BLaER1 treated with 17β-estradiol and CSF1 and Interleukin-3, amounts not matched to agents 10 nM and 100 nM (cell line): ENCODE data around the gene AGPAT3.
"Not testable (repeated sequence)": the region's sequence is repeated elsewhere in the genome, so short reads cannot be mapped to it uniquely, and the experiment has no call there.

ENCODE experiments used
- H3K27ac ChIP-seq, 11 experiments: shearing (Covaris generic); formaldehyde crosslinking; 2 replicates each; pipeline ENCODE4 v1.8.1; 2022
- H3K27me3 ChIP-seq, 11 experiments: shearing (Covaris generic); formaldehyde crosslinking; 2 replicates each; pipeline ENCODE4 v1.8.1; 2022
- H3K36me3 ChIP-seq, 11 experiments: shearing (Covaris generic); formaldehyde crosslinking; 2 replicates each; pipeline ENCODE4 v1.8.1; 2022
- H3K4me1 ChIP-seq, 10 experiments: shearing (Covaris generic); formaldehyde crosslinking; 2 replicates each; pipeline ENCODE4 v1.8.1; 2022
- H3K4me2 ChIP-seq, 11 experiments: shearing (Covaris generic); formaldehyde crosslinking; 2 replicates each; pipeline ENCODE4 v1.8.1; 2022
- H3K4me3 ChIP-seq, 10 experiments: shearing (Covaris generic); formaldehyde crosslinking; 2 replicates each; pipeline ENCODE4 v1.8.1; 2022
- H3K9ac ChIP-seq, 11 experiments: shearing (Covaris generic); formaldehyde crosslinking; 2 replicates each; pipeline ENCODE4 v1.8.1; 2022
- H3K9me3 ChIP-seq, 11 experiments: shearing (Covaris generic); formaldehyde crosslinking; replicated peaks in 1 of 11; 2 replicates each; pipeline ENCODE4 v1.8.1; 2022
- H4K20me1 ChIP-seq, 11 experiments: shearing (Covaris generic); formaldehyde crosslinking; 2 replicates each; pipeline ENCODE4 v1.8.1; 2022
- Cebpa-rat ChIP-seq, 11 experiments: shearing (Covaris generic); IDR thresholded peaks; 2 replicates each; pipeline ENCODE4 v1.8.1; 2022

Gene AGPAT3

DNA sequence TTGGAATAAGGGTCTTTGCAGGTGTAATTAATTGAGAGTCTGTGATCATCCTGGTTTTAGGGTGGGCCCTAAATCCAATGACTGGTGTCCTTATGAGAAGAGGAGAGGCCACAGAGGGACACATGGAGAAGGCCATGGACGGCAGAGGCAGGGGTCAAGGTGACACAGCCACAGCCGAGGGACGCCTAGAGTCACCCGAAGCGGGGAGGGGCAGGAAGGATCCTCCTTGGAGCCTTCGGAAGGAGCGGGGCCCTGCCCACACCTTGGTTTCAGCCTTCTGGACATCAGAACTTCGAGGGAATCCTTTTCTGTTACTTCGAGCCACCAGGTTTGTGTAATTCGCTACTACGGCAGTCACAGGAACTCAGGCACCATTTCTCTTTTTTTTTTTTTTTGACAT is 44.6 kb upstream of the AGPAT3 start:
- H3K27me3 ChIP-seq, result no peaks in the 10 kb centered on the region
- TF ChIP-seq Cebpa-rat (IDR thresholded peaks at IDR 0.05), result no peak
- peaks cover 0 to 14% (median 0%) of the 10 kb centered on the region in 11 experiments; a peak in 3 of 22 replicates for H4K20me1 ChIP-seq
- H3K4me2 ChIP-seq, result peak overlapping the region in 4 of 11 experiments; percentile 78 to 92 (median 88); a peak in 7 of 22 replicates
- no peak overlapping the region for H3K9ac ChIP-seq
- no peak overlapping the region for H3K4me3 ChIP-seq
- H3K27ac ChIP-seq, result no peak overlapping the region
- H3K4me1 ChIP-seq, result peaks cover 24 to 76% (median 67%) of the 10 kb centered on the region in 10 experiments
- peaks cover 0 to 40% (median 18%) of the 10 kb centered on the region in 11 experiments; a peak in 16 of 22 replicates for H3K9me3 ChIP-seq
- H3K36me3 ChIP-seq, result peaks cover 0 to 18% (median 0%) of the 10 kb centered on the region in 11 experiments; a peak in 4 of 22 replicates

DNA sequence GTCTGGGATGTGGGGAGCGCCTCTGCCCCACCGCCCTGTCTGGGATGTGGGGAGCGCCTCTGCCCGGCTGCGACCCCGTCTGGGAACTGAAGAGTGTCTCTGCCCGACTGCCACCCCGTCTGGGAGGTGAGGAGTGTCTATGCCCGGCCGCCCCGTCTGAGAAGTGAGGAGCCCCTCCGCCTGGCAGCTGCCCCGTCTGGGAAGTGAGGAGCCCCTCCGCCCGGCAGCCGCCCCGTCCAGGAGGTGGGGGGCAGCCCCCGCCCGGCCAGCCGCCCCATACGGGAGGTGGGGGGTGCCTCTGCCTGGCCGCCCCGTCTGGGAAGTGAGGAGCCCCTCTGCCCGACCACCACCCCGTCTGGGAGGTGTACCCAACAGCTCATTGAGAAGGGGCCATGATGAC is 42.9 kb upstream of the AGPAT3 start:
- not testable (repeated sequence) for H3K27me3 ChIP-seq, H3K4me2 ChIP-seq, H4K20me1 ChIP-seq, H3K4me3 ChIP-seq, H3K27ac ChIP-seq, H3K9ac ChIP-seq
- Histone ChIP-seq H3K36me3 (peaks cover 0 to 18% (median 0%) of the 10 kb centered on the region in 11 experiments; a peak in 4 of 22 replicates), H3K9me3 (peaks cover 0 to 40% (median 18%) of the 10 kb centered on the region in 11 experiments; a peak in 16 of 22 replicates), H3K4me1 (peaks cover 11 to 76% (median 56%) of the 10 kb centered on the region in 10 experiments)

DNA sequence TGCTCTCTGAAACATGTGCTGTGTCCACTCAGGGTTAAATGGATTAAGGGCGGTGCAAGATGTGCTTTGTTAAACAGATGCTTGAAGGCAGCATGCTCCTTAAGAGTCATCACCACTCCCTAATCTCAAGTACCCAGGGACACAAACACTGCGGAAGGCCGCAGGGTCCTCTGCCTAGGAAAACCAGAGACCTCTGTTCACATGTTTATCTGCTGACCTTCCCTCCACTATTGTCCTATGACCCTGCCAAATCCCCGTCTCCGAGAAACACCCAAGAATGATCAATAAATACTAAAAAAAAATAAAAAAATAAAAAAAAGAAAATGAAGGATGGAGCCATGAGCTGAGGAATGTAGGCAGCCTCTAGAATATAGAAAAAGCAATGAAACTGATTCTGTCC is 42.3 kb upstream of the AGPAT3 start:
- Histone ChIP-seq H3K4me1 (peaks cover 5 to 74% (median 51%) of the 10 kb centered on the region in 10 experiments), H3K9me3 (peaks cover 0 to 40% (median 18%) of the 10 kb centered on the region in 11 experiments; a peak in 16 of 22 replicates), H3K36me3 (peaks cover 0 to 18% (median 0%) of the 10 kb centered on the region in 11 experiments; a peak in 4 of 22 replicates)
- not testable (repeated sequence) for H3K9ac ChIP-seq, H3K4me2 ChIP-seq, H3K4me3 ChIP-seq, H4K20me1 ChIP-seq, H3K27ac ChIP-seq, H3K27me3 ChIP-seq

DNA sequence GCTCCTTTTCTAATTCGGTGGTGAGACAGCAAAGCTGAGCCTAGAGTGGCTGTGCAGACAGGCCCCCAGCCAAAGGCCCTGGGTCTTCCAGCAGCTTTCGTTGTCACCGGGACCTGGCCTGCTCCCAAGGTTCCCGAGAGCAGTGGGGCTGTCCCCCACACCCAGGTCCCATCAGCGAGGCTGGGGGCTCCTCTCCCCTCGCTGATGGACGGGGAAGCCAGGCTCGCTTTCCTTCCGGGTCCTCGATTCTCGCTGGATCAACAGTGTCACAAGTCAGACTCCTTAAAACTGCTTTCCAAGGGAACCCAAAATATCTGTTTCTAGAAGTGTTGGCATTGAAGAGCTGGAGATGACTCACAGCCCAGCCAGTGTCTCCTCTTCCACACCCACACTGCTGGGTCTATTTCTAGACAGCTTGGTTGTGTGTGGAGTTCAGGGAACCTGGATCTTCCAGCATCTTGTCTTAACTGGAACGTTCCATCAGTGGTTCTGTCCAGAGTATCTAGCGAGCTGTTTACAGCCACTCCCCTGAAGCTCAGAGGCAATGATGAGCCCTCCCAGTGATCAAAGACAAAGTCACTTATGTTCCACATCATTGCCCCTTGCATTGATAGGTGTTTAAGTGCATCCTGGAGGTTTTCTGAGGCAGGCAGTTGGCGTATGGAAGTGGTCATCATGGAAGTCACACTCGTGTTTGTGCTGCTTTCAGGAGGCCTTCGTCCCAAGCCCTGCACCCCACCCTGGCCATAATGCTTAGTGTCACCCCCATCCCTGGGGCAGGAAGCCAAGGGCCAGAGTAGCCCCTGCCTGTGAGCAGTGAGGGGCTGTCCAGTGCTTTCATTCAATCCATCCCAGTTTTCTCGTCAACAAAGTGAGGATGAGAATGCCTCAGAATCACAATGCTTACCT is 40.4 kb upstream of the AGPAT3 start:
- Histone ChIP-seq H3K27me3 (no peaks in the 10 kb centered on the region), H3K4me3 (no peak overlapping the region), H3K9me3 (peaks cover 0 to 26% (median 12%) of the 10 kb centered on the region in 11 experiments; a peak in 11 of 22 replicates), H3K9ac (peak overlapping the region in 4 of 11 experiments; percentile 33 to 44 (median 40); a peak in 6 of 22 replicates), H3K27ac (peak overlapping the region in 7 of 11 experiments; percentile 5 to 41 (median 26); a peak in 6 of 22 replicates), H4K20me1 (no peaks in the 10 kb centered on the region), H3K4me2 (peak overlapping the region in 10 of 11 experiments; percentile 7 to 84 (median 64); a peak in 17 of 22 replicates), H3K36me3 (peaks cover 0 to 16% (median 0%) of the 10 kb centered on the region in 11 experiments; a peak in 4 of 22 replicates), H3K4me1 (peaks cover 0 to 56% (median 34%) of the 10 kb centered on the region in 10 experiments; a peak in 18 of 20 replicates)
- no peak for TF ChIP-seq Cebpa-rat (IDR thresholded peaks at IDR 0.05)

DNA sequence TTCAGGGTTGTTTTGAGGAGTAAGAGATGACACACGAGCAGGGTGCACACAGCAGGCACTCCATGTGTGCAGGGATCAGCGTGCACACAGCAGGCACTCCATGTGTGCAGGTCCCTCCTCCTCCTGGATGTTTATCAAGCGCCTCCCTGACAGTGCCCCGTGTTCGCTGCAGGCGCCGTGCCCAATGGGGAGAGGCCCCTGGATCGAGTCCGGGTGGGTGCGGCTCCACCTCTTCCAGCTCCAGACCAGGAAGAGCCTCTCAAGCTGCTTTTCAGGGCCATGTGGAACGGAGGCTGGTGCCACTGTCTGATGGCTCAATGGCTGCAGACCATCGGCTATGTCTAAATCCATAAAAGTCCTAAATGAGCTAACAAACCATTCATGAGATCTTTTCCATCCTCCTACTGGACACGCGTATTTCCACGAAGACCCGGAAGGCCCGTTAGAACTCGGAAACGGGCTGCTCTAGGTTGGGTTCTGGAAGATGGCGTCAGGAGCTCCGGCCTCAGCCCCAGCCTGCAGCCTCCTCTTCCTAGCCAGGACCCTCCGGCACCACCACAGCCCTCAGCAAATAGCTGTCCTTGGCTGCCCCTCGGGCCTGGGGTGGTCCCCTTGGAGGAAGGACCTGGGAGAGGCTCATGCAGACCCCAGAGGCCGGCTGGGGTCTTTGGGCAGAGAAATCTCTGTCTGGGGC is 39.6 kb upstream of the AGPAT3 start:
- no peak overlapping the region for H3K9ac ChIP-seq
- H3K4me3 ChIP-seq, result no peak overlapping the region
- H3K4me1 ChIP-seq, result peaks cover 0 to 53% (median 29%) of the 10 kb centered on the region in 10 experiments; a peak in 18 of 20 replicates
- no peak for TF ChIP-seq Cebpa-rat (IDR thresholded peaks at IDR 0.05)
- no peak overlapping the region for H3K27ac ChIP-seq
- peaks cover 0 to 18% (median 8%) of the 10 kb centered on the region in 11 experiments; a peak in 11 of 22 replicates for H3K9me3 ChIP-seq
- no peaks in the 10 kb centered on the region for H3K27me3 ChIP-seq
- H4K20me1 ChIP-seq, result no peaks in the 10 kb centered on the region
- peak overlapping the region in 6 of 11 experiments; percentile 57 to 84 (median 74); a peak in 11 of 22 replicates for H3K4me2 ChIP-seq
- peaks cover 0 to 8% (median 0%) of the 10 kb centered on the region in 11 experiments; a peak in 3 of 22 replicates for H3K36me3 ChIP-seq

DNA sequence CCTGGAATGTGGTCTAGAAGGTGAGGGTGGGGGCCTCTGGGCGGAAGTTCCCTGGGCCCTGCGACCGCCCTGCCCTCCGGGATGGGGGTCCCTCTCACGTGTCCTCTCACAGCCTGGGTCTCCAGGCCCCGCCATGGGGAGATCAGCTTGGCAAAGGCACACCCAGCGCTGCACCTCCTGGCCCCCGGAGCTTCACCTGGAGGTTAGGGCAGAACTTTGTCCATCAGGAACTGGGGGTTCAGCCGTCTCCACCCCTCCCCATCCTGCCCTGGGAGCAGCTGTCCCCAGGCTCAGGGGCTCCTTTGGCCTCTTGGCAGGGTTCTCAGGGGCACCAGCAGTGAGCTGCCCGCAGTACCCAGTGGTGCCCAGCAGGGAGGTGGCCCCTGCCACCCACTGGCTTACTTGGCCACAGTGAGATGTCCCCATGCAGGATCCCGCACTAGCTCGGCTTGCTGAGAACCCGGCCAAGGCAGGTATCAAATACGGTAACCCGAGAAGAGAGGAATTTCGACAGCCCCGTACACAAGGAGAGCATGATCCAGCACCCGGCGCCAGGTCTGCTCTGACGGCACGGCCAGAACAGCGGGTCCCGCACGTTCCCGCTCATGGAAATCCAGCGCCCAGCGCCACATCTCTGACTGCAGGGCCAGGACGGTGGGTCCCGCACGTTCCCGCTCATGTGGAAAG is 38.9 kb upstream of the AGPAT3 start:
- Histone ChIP-seq H3K36me3 (peaks cover 0 to 1% (median 0%) of the 10 kb centered on the region in 11 experiments; a peak in 1 of 22 replicates), H3K4me2 (peak overlapping the region in 5 of 11 experiments; percentile 42 to 84 (median 55); a peak in 4 of 22 replicates), H3K9me3 (peaks cover 0 to 11% (median 5%) of the 10 kb centered on the region in 11 experiments; a peak in 9 of 22 replicates), H3K9ac (no peak overlapping the region), H3K4me3 (no peak overlapping the region), H3K27me3 (no peaks in the 10 kb centered on the region), H3K4me1 (peaks cover 0 to 51% (median 31%) of the 10 kb centered on the region in 10 experiments; a peak in 18 of 20 replicates), H4K20me1 (no peaks in the 10 kb centered on the region), H3K27ac (no peak overlapping the region)
- TF ChIP-seq Cebpa-rat (IDR thresholded peaks at IDR 0.05), result no peak

DNA sequence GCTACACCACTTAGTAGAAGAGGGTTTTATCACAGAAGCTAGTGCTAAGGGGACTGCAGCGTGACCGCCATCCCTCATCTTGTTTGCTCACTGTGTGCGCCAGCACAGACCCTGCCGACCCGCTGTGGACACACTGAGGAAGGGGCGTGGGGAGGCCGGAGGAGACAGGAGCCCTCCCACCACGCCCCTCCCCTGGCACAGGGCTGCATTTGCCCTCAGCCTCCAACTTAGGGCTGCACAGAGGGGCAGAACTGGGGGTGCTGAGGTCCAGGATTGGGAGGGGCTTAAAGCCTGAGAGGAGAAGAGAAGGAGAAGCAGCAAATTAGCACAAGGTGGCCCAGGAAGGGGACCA is 38.4 kb upstream of the AGPAT3 start:
- H3K27me3 ChIP-seq, result no peaks in the 10 kb centered on the region
- H3K4me2 ChIP-seq, result peak overlapping the region in 7 of 11 experiments; percentile 7 to 78 (median 42); a peak in 10 of 22 replicates
- peaks cover 0 to 7% (median 5%) of the 10 kb centered on the region in 11 experiments; a peak in 9 of 22 replicates for H3K9me3 ChIP-seq
- H3K4me1 ChIP-seq, result peaks cover 0 to 56% (median 35%) of the 10 kb centered on the region in 10 experiments; a peak in 18 of 20 replicates
- no peak overlapping the region; a peak in 1 of 22 replicates for H3K9ac ChIP-seq
- TF ChIP-seq Cebpa-rat (IDR thresholded peaks at IDR 0.05), result no peak
- H3K4me3 ChIP-seq, result no peak overlapping the region
- peak overlapping the region in 1 of 11 experiments; percentile 25; a peak in 1 of 22 replicates for H3K27ac ChIP-seq
- no peaks in the 10 kb centered on the region for H3K36me3 ChIP-seq
- no peaks in the 10 kb centered on the region for H4K20me1 ChIP-seq

DNA sequence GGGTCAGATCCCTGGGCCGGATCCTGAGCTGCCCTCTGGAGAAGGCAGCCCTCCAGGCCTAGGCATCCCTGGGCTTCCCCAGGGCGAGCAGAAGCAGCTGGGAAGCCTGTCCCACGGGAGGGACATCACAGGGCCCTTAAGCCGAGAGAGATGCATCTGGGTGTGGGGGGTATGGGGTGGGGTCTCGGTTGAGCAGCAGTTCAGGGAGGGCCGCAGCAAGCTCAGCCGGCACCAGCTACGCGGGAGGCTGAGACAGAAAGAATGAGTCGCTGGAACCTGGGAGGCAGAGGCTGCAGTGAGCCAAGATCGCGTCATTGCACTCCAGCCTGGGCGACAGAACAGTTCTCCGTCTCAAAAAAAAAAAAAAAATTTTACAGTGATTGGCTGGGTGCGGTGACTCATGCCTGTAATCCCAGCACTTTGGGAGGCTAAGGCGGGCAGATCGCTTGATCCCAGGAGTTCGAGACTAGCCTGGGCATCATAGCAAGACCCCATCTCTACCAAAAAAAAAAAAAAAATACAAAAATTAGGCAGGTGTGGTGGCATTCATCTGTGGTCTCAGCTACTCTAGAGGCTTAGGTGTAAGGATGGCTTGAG is 37.9 kb upstream of the AGPAT3 start:
- Histone ChIP-seq H3K4me3 (no peak overlapping the region), H3K27ac (peak overlapping the region in 1 of 11 experiments; percentile 25; a peak in 1 of 22 replicates), H3K4me1 (peaks cover 0 to 61% (median 37%) of the 10 kb centered on the region in 10 experiments; a peak in 18 of 20 replicates), H4K20me1 (no peaks in the 10 kb centered on the region), H3K36me3 (no peaks in the 10 kb centered on the region), H3K9me3 (peaks cover 0 to 3% (median 2%) of the 10 kb centered on the region in 11 experiments; a peak in 9 of 22 replicates), H3K27me3 (no peaks in the 10 kb centered on the region), H3K9ac (no peak overlapping the region; a peak in 1 of 22 replicates), H3K4me2 (peak overlapping the region in 7 of 11 experiments; percentile 7 to 78 (median 42); a peak in 10 of 22 replicates)
- no peak for TF ChIP-seq Cebpa-rat (IDR thresholded peaks at IDR 0.05)
